Kidney (tissue), 14 donors: ENCODE measurements around the gene TTC1. TPM values are rescaled to one million over a fixed set of nuclear protein-coding genes. Genes with fewer than 3 reads are reported as not detected.
"Not testable (repeated sequence)": the region's sequence is repeated elsewhere in the genome, so short reads cannot be mapped to it uniquely, and the experiment has no call there.

ENCODE experiments used
- DNase-seq, 5 donors: peaks; one replicate each; pipeline ENCODE4 v3.0.0-alpha.2; 2013 to 2020
- FAIRE-seq: peaks from 2 replicates; lab custom pipeline; 2012; peaks lifted over from hg19 to GRCh38; lab: Jason Lieb, UNC
- H3K27ac ChIP-seq, 2 donors: one replicate each; pipeline ENCODE4 v1.7.0; 2013; ENCODE audit warnings: low read depth in 2 of 2, low read length in 2 of 2, inconsistent platforms in 1 of 2
- H3K27me3 ChIP-seq: one replicate; pipeline ENCODE4 v1.7.1; 2013; ENCODE audit warnings: low read length, inconsistent platforms; ENCODE audit not compliant: control insufficient read depth, insufficient read depth
- H3K36me3 ChIP-seq, 3 donors: one replicate each; pipeline versions ENCODE4 v1.7.0 to v1.7.1; 2013; ENCODE audit warnings: low read length in 3 of 3, control low read depth in 1 of 3, inconsistent platforms in 1 of 3; ENCODE audit not compliant: insufficient read depth in 3 of 3, control insufficient read depth in 2 of 3
- H3K4me1 ChIP-seq, 3 donors: one replicate each; pipeline versions ENCODE4 v1.7.0 to v1.7.1; 2013; ENCODE audit warnings: low read length in 3 of 3, inconsistent platforms in 1 of 3, low read depth in 1 of 3; ENCODE audit not compliant: control insufficient read depth in 2 of 3, insufficient read depth in 2 of 3
- H3K4me3 ChIP-seq, 3 donors: one replicate each; pipeline versions ENCODE4 v1.7.0 to v1.8.1; 2013; ENCODE audit warnings: low read length in 3 of 3, control low read depth in 1 of 3, inconsistent platforms in 1 of 3
- H3K9ac ChIP-seq, 3 donors: one replicate each; pipeline versions ENCODE4 v1.7.0 to v1.7.1; 2013; ENCODE audit warnings: low read length in 3 of 3, control low read depth in 1 of 3, inconsistent platforms in 1 of 3
- H3K9me3 ChIP-seq, 3 donors: one replicate each; pipeline versions ENCODE4 v1.7.0 to v1.7.1; 2013; ENCODE audit warnings: low read length in 3 of 3, control low read depth in 1 of 3, inconsistent platforms in 1 of 3; ENCODE audit not compliant: control insufficient read depth in 2 of 3, insufficient read depth in 1 of 3
- intact Hi-C: fragments of 100-400 bp; cut with DNase I; formaldehyde crosslinking; loops from one replicate; pipeline ENCODE4 v1.11.1; 2022
- polyA plus RNA-seq: library from polyadenylated mRNA; stranded (reverse); fragments of 350-450 nt; fragmentation: Illumina TruSeq; extraction: RNeasy Lipid Tissue Mini Kit (QIAGEN cat#74804); gene quantifications from one replicate; pipeline ENCODE4 v1.2.3, GENCODE V29; 2014; ENCODE audit warnings: low read depth, low replicate concordance; ENCODE audit not compliant: insufficient read depth
- total RNA-seq: library from RNA; stranded (reverse); fragmentation: NEBNext Ultra II Directional; extraction: Animal tissue kit (Norgen Biotek cat#: 25700); gene quantifications from one replicate; pipeline ENCODE4 v1.2.1, GENCODE V29; 2021
- TF ChIP-seq, protein P1 (sequence below): IDR thresholded peaks from 3 replicates; pipeline ENCODE4 v1.5.1; 2012; ENCODE audit warnings: mild to moderate bottlenecking, moderate library complexity, borderline replicate concordance; ENCODE audit not compliant: insufficient read depth; ENCODE audit errors: extremely low read depth
- donor health status: control.
- donor health status: control.
- donor health status: control.
- donor health status: control.
- donor health status: control.
- donor health status: DM: yes; HTN: yes; CAD: no.
- donor health status: Normal renal cell carcinoma (clear cell type).

Gene TTC1
- total and polyA plus RNA-seq, 2 donors from 2014 or later, result 41.4 to 94.4 TPM

DNA sequence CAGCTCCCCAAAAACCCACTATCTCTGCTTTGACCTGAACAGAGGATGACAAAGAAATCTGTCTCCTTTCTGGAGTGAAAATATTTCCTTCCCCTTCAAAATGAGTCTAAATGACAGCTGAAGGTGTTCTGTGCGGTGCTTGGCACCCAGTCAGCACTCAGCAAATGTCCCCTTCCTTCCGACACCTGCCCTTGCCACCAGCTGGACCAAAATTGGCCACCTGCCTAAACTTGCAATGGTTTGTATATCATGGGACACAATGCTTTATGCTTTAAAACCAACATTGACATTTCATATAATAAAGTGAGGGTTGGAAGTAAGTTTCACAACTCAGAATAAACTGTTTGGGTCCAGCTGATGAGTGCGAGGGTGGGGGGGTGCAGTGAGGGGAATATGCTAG, 7.5 kb upstream of the TTC1 start:
- H3K36me3 ChIP-seq, result no peaks in the 10 kb centered on the region
- TF ChIP-seq, protein P1, sequence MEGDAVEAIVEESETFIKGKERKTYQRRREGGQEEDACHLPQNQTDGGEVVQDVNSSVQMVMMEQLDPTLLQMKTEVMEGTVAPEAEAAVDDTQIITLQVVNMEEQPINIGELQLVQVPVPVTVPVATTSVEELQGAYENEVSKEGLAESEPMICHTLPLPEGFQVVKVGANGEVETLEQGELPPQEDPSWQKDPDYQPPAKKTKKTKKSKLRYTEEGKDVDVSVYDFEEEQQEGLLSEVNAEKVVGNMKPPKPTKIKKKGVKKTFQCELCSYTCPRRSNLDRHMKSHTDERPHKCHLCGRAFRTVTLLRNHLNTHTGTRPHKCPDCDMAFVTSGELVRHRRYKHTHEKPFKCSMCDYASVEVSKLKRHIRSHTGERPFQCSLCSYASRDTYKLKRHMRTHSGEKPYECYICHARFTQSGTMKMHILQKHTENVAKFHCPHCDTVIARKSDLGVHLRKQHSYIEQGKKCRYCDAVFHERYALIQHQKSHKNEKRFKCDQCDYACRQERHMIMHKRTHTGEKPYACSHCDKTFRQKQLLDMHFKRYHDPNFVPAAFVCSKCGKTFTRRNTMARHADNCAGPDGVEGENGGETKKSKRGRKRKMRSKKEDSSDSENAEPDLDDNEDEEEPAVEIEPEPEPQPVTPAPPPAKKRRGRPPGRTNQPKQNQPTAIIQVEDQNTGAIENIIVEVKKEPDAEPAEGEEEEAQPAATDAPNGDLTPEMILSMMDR, result no peak
- H3K4me3 ChIP-seq, result no peak overlapping the region
- no peaks in the 10 kb centered on the region for H3K9me3 ChIP-seq
- H3K9ac ChIP-seq, result no peak overlapping the region
- FAIRE-seq (no peak), DNase-seq (no peak)
- intact Hi-C loops, result no loop called here
- no peaks in the 10 kb centered on the region for H3K27me3 ChIP-seq
- H3K4me1 ChIP-seq, result no peaks in the 10 kb centered on the region
- no peak overlapping the region for H3K27ac ChIP-seq

DNA sequence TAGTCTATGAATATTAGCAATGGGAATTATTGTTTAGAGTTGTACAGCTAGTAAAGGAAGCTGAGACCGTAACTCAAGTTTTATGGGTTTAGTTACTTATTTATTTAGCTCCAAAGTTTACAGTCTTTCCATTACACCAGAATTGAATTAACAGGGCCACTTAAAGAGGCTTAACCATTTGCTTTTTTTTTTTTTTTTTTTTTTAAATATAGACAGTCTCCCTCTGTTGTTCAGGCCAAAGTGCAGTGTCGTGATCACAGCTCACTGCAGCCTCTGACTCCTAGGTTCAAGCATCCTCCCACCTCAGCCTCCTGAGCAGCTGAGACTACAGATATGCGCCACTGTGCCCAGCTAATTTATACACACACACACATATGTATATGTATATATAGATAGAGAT, 1.4 kb upstream of the TTC1 start:
- H3K27ac ChIP-seq, result no peak overlapping the region
- no peak for FAIRE-seq
- intact Hi-C loops, result no loop called here

DNA sequence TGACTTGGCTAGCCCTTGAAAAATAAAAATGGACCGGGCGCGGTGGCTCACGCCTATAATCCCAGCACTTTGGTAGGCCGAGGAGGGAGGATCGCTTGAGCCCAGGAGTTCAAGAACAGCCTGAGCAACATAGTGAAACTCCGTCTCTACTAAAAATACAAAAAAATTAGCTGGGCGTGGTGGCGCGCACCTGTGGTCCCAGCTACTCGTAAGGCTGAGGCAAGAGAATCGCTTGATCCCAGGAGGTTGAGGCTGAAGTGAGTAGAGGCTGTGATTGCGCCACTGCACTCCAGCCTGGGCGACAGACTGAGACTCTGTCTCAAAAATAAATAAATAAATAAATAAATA, 436 bp upstream of the TTC1 start:
- H3K27me3 ChIP-seq, H3K27ac ChIP-seq, FAIRE-seq, intact Hi-C loops, H3K36me3 ChIP-seq, H3K4me3 ChIP-seq, H3K9ac ChIP-seq, H3K9me3 ChIP-seq: not testable (repeated sequence)
- DNase-seq, result peak in 1 of 5 donors; percentile 9
- peaks cover 0 to 12% (median 0%) of the 10 kb centered on the region in 3 donors for H3K4me1 ChIP-seq

More for the DNA sequence above, 1.4 kb upstream of the TTC1 start:
- H3K9me3 ChIP-seq, result no peaks in the 10 kb centered on the region
- H3K36me3 ChIP-seq, result peaks cover 0 to 3% (median 0%) of the 10 kb centered on the region in 3 donors
- H3K27me3 ChIP-seq, result no peaks in the 10 kb centered on the region
- no peak overlapping the region for H3K4me3 ChIP-seq
- TF ChIP-seq, protein P1, result no peak
- H3K9ac ChIP-seq, result no peak overlapping the region
- DNase-seq, result peak in 3 of 5 donors; percentile 46 to 58 (median 53)
- H3K4me1 ChIP-seq, result peaks cover 0 to 12% (median 0%) of the 10 kb centered on the region in 3 donors

DNA sequence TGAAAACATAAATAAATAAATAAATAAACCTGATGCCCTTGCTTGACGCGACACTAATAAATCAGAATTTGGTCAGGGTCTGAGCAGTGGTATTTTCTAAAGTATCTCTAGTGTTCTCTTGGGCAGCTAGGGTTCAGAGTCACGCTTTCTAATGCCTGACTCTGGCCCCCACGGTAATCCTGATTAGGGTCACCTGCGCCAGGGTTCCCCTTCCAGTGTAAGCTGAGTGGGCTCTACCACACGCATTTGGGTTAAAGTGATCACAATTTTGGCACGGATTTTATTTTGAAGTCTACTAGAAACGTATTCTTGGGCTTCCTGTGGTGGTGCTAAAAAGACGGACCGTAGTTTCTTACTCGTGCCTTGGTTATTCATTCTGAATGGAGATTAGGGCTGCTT, 651 bp downstream of the TTC1 start:
- Histone ChIP-seq H3K4me3 (peak overlapping the region; percentile 86 to 97 (median 97)), H3K9me3 (no peaks in the 10 kb centered on the region), H3K36me3 (peaks cover 0 to 5% (median 0%) of the 10 kb centered on the region in 3 donors), H3K9ac (peak overlapping the region; percentile 83 to 98 (median 86)), H3K27ac (no peak overlapping the region), H3K27me3 (no peaks in the 10 kb centered on the region), H3K4me1 (peaks cover 0 to 12% (median 0%) of the 10 kb centered on the region in 3 donors)
- intact Hi-C loops, result no loop called here
- TF ChIP-seq, protein P1, result no peak
- FAIRE-seq (no peak), DNase-seq (no peak)
